ENCODE measurements around the gene TTC21B.

The TTC21B gene

DNA sequence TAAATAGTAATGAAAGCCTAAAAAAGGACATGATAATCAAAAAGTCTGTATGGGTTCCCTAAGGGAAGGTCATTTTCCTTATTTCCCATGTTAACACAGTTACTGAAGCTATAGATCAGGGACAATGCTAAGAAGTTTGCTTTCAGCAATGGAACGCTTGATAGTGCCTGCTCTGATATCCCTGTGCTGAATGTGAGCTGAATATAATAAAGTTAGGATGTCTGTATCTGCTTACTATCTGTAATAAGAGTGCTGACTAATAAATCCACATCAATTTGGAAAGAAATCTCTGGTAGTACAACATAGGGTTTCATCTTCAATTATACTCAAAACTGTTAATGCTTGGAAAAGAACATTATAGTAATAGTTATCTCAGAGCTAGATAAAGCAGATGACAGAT is 25.8 kb downstream of the TTC21B start:
- H3K27ac ChIP-seq, result no peak overlapping the region

DNA sequence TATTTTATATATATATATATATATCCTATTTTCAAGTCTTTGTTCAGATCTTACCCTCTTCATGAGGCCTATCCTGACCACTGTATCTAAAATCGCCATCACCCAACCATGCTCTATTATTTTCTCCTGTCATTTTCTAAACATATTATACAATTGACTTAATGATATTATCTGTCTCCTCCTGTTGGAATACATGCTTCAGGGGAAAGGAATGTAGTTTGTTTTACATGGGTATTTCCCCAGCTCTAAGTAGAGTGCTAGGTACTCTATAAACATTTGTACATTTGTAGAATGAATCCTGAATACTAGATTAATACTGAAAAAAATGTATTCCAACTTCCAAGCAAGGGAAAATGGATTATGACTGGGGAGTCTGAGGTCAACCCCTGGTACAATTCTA is 26.2 kb downstream of the TTC21B start:
- H3K27ac ChIP-seq, result no peak overlapping the region
- H3K4me3 ChIP-seq, result no peak overlapping the region

More for the DNA sequence above, 25.8 kb downstream of the TTC21B start:
- no peak overlapping the region for H3K4me3 ChIP-seq

DNA sequence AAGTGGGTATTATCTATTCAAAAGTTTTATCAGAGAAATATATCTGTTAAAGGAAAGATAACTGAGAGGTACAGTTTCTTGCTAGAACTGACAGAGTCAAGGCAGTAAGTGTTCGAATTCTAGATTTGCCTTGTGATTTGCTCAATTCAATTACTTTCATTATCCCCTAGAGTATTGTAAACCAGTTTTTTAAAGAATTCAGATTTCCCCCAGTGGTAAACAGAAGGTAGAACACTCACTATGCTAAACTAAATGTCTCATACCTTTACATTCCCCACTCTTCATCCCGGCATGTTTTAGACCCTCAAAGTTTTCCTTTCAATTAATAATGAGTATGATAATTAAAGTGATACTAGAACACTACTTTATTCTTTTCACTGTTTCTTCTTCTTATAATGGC is 28.6 kb downstream of the TTC21B start:
- Histone ChIP-seq H3K4me3 (no peak overlapping the region), H3K27ac (no peak overlapping the region)

DNA sequence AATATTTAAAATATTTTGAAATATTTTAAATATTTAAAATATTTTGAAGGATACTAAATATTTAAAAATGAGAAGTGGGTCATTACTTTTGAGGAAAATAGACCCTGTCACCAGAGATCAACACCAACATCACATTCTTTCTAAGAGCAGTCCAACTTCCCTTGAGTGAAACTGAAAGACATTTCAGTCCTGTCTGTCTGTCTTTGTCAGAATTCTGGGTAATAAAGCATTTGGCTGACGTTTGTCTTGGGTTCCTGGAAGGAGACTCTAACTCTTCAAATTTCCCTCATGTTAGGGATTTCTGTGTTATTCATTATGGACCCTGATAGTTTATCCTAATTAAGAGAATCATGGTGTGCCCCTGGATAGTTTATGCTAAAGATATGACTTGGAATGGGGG is 32.8 kb downstream of the TTC21B start:
- H3K4me3 ChIP-seq, result no peak overlapping the region
- H3K27ac ChIP-seq, result no peak overlapping the region

DNA sequence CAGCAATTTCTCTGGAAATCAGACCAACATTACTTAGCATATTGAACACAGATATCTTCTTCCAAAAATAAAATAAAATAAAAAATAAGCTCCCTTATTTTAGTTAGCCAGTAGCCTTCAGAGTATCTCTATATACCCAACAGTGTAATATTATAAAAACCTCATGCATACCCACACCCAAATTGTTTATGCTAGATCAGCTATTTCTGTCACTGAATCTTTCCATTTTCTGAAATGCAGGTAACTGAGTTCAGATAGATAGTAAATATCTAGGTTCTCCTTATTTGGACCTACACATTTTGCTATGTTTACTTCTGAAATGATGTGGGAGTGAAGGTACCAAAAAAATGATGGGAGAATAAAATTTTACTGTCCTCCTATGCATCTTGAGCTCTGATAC is 39.9 kb downstream of the TTC21B start:
- Histone ChIP-seq H3K27ac (no peak overlapping the region), H3K4me3 (no peak overlapping the region)

DNA sequence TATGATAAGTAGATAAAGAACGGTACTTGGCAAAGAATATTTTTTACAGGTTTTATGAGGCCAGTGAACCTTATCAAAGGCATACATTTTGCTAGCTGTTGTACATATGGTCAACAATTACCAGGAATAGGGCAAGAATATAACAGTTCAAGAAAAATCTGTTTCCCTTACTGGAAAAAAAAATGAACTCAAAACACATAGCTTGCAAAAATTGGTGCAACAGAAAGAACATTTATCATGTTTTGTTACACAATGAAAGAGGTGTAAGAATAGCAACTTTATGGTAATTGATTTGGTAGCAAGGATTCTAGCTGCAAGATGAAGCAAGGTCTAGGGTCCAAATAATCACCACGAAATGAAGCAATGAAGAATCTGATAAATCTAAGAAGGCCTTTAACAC is 41.6 kb downstream of the TTC21B start:
- H3K4me3 ChIP-seq, result no peak overlapping the region
- no peak overlapping the region for H3K27ac ChIP-seq

DNA sequence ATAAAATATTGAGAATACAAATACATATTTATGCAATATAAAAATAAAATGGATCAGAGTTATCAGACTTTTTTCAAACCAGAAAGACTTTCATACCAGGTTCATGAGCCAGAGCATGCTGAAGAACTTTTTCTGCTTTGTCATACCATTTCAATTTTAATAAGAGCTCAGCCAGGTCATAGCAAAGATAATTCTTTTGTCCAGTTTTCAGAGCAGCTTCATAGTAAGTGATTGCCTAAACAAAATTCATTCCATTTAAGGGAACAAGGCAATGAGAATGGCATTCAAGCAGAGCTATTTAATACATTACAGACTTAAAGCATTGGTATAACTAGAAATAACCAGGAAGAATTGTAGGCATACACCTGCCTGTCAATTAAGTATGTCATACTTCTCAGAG is 42.3 kb downstream of the TTC21B start:
- H3K27ac ChIP-seq, result no peak overlapping the region
- no peak overlapping the region for H3K4me3 ChIP-seq

DNA sequence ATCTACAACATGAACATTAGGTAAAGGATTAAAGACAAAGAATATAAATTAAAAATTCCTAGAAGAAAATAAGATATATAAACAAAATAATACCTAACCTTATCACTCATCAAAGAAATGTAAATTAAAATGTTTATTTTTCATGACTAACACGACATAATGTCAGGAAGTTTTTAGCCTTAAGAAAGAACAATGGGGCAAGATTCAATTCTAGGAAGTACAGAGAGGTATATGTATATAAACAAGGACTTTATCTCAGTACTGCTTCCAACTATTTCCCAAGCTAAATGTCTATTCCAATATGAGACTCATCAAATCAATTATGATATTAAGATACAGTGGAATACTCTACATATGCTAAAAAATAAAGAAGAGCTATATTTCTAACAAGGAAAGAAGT is 44.1 kb downstream of the TTC21B start:
- H3K27ac ChIP-seq, result no peak overlapping the region
- H3K4me3 ChIP-seq, result no peak overlapping the region

DNA sequence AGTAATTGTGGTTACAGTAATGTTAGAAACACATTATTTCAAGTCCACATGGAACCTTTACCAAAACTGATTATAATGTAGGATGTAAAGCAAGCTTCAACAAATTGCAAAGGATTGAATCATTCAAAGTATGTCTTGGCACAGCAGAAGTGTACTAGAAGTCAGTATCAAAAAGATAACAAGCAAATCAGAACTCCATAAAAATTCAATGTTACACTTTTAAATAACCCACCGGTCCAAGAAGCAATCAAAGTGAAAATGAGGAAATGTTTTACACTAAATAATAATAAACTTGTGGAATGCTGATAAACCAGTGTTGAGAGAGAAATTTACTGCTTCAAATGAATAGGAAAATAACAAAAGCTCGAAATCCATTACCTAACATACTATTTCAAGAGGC is 47.7 kb downstream of the TTC21B start:
- Histone ChIP-seq H3K27ac (no peak overlapping the region), H3K4me3 (no peak overlapping the region)

DNA sequence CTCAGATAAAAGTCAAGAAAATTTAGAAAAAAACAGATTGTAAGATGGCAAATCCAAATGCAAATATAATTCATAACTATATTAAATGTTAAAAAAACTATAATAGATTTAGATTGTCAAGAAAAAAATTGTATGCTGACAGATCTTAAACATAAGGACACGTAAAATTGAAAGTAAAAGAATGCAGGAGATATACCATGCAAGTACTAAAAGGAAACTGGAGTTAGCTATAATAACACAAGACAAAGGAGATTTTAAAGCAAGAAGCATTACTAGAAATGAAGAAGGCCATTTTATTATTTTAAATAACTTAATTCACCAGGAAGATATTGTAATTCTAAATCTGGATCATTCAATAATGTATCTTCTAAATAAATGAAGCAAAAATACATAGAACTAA is 48.3 kb downstream of the TTC21B start:
- H3K4me3 ChIP-seq, result no peak overlapping the region
- H3K27ac ChIP-seq, result no peak overlapping the region

DNA sequence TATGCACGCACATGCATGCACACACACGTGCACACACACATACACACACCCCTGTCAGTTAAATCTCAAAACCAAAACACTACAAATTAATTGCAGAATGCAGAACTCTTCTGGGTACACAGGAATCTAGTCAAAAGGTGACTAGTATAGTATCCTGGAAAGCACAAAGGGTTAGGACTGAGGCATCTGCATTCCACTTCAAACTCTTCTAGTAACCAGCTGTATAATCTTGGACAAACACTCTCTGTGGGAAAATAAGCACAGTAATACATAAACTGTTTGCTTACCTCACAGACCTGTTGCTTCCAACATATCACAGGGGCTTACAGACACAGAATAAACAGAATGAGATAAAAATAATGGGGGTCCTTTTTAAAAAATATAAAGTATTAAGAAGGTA is 49.1 kb downstream of the TTC21B start:
- Histone ChIP-seq H3K4me3 (no peak overlapping the region), H3K27ac (no peak overlapping the region)

DNA sequence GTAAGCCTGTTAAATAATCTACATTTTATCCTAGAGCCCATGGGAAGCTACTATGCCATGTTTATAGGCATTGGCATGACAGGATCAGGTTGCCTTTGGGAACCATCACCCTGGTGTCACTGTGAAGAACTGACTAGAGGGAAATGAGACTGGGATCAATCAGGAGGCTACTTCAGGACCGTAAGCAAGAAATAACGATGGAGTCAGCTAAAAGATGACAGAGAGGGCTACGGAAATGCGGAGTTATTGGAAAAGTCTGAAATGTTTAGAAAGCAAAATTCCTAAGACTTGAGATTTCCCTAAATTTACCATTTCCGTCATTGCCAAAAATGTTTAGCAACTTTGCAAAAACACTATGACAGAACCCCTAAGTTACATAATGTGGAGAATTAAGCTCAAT is 50.2 kb downstream of the TTC21B start:
- Histone ChIP-seq H3K27ac (no peak overlapping the region), H3K4me3 (no peak overlapping the region)

DNA sequence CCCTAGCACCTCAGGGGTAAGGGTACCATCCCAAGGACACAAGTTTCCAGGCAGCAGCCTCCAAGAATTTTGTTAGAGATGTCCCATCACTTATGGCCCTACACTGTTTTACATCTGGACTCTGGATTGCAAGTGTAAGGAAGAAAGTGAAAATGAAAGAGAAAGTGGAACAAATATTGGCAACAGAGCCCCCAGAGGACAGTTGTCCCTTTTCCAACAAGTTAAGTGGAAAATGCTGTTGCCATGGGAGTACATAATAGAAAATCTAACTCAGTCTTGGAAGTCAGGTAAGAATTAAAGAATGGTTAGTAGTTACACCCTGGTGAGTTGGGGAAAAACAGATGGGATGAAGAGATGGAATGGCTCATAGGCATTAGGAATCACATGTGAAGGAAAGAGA is 50.6 kb downstream of the TTC21B start:
- Histone ChIP-seq H3K4me3 (no peak overlapping the region), H3K27ac (peak overlapping the region in 1 of 21 experiments; percentile 27)

DNA sequence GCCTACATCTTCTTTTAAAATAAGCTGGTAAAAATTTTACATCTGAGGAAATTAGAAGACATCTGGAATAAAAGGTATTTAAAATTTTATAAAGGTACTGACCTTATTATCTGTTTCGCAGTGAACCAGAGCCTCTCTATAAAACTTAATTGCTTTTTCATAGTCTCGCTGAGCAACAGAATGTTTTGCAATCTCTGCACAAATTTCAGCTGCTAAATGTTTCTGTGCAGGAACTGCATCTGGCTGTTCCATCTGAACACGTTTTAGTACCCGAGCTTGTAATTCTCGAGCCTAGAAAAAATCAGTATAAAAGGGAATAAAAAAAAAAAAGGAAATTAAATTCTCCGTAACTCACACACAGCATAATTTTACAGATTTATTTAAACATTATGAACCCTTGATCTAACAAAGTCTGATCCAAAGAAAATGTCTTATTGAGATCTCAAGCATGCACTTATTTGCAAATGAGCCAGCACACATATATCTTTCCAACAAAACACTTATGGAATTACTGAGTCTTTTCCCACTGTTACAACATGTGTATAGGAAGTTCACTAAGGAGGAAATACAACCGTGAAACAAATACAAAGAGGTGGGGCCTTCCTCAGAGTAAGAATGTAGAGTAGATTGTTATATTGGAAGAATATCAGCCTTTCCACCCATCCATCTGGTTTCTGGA is 51.8 kb downstream of the TTC21B start:
- Histone ChIP-seq H3K4me3 (no peak overlapping the region), H3K27ac (no peak overlapping the region)

DNA sequence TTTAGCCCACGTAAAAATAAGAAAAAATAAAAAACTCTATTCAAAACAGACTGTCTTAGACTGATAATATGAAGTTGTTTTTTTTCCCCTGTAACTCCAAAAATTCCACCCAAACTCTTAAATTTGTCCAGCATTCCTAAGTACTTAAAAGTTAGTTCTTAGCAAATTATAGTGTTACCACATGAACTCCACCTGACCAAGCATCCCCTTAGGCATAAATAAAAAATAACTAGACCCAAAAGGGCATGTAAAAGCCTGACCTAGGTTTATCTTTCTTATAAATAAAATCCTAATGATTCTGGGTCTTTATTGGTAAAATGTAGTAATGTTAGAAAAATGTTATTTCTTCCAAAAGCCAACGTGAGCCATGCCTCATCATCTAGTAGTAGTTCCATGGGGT is 54.3 kb downstream of the TTC21B start:
- no peak overlapping the region for H3K27ac ChIP-seq

DNA sequence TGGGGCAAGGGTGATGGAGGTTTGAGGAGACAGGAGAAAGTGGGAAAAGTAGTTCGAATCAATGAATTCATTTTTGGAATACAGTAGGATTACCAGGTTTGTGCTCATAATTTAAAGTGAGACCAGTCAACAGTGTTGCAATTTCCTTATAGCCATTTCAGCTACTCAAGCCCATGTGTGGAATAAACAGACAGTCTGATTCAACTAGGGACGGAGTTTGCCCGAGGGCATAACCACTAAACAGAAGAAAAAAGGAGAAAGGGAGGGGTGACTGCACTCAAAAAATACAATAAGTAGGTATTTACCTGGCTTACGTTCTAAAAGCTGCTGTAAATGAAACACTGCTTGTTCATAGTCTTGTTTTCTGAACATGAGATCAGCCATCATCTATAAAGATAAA is 55.2 kb downstream of the TTC21B start:
- Histone ChIP-seq H3K27ac (no peak overlapping the region), H3K4me3 (no peak overlapping the region)

More for the DNA sequence above, 54.3 kb downstream of the TTC21B start:
- H3K4me3 ChIP-seq, result no peak overlapping the region

DNA sequence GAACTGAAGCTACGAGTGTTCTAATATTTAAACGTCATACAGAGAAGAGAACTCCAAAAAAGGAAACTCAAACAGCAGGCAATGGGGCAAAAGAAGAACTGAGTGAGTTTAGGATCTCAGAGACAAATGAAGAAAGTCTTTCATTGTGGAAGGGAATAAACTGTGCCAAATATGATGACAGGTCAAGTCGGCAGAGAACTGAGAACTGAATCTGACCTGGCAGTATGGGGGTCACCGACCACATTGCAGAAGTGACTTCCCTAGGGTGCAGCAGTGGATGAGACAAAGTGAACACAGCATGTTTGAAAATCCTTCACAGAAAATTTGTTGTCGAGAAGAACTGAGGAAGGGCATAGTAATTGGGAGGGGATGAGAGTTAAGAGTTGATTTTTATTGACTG is 55.9 kb downstream of the TTC21B start:
- H3K27ac ChIP-seq, result no peak overlapping the region
- no peak overlapping the region for H3K4me3 ChIP-seq

DNA sequence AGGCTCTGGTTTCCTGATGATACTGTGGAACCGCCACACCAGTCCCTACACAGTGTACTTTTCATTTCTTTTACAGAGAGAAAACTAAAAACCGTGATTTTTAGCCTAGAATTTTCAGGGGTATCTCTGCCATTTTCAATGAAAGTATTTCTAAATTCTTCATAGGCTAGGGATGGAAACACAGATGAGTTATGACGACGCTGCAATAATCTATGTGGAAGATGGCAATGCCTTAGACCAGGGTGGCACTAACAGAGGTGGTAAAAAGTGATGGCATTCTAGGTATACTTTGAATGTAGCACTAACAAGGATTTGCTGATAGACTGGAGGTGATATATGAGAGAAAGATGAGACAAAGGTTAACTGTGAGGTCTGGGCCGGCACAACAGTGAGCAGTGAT is 56.5 kb downstream of the TTC21B start:
- Histone ChIP-seq H3K4me3 (no peak overlapping the region), H3K27ac (no peak overlapping the region)

DNA sequence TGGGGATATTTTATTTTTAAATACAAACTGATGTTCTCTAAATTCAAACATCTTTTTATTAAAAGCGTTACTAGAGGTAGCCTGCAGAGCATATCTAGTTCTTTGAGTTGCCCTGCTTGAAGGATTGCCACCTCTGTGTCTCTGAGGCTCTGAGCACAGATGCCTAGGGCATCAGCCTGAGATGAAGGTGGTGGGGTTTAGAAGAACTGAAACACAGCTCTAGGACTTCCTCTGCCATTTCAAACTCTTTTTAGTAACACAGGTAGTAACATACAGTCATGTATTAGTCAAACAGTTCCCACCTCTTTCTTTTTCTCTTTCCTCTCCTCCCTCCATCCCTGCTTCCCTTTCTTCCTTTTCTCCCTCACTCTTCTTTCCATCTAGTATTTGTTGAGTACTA is 57.6 kb downstream of the TTC21B start:
- H3K27ac ChIP-seq, result no peak overlapping the region
- no peak overlapping the region for H3K4me3 ChIP-seq

DNA sequence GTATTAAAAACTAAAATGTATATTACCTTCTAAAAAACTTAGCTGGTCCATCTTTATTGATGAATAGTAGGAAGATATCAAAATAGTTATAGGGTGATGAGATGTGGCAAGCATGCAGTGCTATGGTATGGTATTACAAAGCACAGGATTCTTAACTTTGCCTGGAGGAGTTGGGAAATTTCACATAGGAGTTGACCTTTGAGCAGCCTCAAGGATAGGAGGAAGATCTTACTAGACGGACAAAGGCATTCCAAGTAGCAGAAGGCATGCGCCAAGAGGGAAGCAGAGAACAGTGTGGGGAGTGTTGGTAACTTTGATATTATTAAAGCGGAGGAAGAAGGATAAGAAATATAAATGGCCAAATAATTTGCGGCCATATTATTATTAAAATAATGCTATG is 60.0 kb downstream of the TTC21B start:
- no peak overlapping the region for H3K27ac ChIP-seq

DNA sequence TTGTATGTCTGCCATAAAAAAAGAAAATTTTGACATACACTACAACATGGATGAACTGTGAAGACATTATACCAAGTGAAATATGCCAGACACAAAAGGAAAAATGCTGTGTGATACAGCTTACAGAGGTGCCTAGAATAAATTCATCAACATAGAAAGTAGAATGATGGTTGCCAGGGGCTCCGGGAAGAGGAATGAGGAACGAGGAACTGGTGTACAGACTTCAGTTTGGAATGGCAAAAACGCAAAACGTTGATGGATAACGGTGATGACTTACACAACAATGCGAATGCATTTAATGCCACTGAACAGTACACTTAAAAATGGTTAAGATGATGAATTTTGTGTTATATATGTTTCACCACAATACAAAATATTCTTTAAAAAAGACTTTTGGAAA is 61.0 kb downstream of the TTC21B start:
- H3K4me3 ChIP-seq, result no peak overlapping the region

More for the DNA sequence above, 60.0 kb downstream of the TTC21B start:
- no peak overlapping the region for H3K4me3 ChIP-seq

DNA sequence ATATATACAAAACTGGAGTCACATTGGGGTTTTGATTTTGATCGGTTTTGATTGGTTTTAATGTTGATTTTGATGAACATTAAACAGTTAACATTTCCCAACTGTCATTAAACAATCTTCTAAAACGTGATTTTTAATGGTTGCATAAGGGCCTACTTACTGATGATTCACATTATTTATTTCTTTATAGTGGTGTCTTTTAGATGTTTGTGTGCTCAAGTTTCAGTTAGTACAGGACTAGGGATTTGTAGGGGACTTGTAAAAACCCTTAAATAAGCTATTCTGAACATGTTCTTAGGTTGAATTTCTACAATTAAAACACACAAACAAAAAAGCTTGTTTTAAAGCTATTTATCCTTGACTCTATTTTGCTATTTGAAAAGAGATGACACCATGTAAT is 61.6 kb downstream of the TTC21B start:
- Histone ChIP-seq H3K4me3 (no peak overlapping the region), H3K27ac (no peak overlapping the region)

More for the DNA sequence above, 61.0 kb downstream of the TTC21B start:
- H3K27ac ChIP-seq, result no peak overlapping the region

All from skin epidermis (tissue), 12 donors.